GM21737 (cell line): ENCODE results near the gene JAKMIP3.

Experiments
- ATAC-seq: cut with Tn5 transposase; IDR thresholded peaks from one replicate; pipeline ENCODE4 v1.9.1; 2021; ENCODE audit warnings: mild to moderate bottlenecking, moderate library complexity; ENCODE audit not compliant: unreplicated experiment

The JAKMIP3 gene

DNA sequence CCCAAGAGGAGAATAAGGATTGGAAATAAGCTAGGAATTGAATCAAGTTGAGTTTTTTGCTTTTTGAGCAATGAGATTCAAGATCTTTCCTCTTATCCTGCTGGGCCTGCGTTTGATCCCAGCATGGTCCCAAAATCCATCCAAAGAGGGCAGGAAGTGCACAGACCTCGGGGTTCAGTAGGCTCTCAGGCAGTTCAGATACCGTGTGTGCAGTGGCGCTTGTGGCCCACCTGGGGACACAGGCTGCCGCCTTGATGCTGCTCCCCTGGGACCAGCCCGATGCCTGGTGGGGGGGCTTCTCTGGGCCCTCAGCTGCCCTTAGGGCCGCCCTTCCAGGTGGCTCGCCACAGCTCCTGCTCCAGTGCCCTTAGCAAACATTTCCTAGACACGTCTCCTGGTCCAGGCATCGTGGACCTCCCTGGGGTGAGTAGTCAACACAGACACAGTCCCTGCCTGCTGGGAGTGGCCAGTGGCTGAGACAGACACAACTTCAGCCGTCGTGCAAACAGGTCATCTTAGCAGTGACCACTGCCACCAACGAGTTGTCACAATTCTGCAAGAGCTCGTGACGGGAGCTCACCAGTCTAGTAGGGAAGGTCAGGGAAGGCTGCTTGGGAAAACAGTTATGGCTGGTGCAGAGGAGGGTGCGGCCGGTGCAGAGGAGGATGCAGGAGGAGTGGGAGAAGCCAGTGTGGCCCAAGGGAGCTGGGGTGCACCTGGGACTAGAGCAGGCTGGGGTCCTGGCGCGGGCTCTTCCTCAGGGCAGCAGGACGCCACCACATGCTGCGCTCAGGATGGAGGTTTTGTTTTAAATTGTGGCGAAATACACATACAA, 21.7 kb upstream of the JAKMIP3 start:
- no peak for ATAC-seq

- ATAC-seq, result no peak
These were observed 20.9 kb upstream of the JAKMIP3 start for GRCh38 chr10:132044803-132045202.

GRCh38 chr10:132045324-132045723, 20.4 kb upstream of the JAKMIP3 start:
- no peak for ATAC-seq

- no peak for ATAC-seq
These were observed 18.0 kb upstream of the JAKMIP3 start for GRCh38 chr10:132047575-132048293.

DNA sequence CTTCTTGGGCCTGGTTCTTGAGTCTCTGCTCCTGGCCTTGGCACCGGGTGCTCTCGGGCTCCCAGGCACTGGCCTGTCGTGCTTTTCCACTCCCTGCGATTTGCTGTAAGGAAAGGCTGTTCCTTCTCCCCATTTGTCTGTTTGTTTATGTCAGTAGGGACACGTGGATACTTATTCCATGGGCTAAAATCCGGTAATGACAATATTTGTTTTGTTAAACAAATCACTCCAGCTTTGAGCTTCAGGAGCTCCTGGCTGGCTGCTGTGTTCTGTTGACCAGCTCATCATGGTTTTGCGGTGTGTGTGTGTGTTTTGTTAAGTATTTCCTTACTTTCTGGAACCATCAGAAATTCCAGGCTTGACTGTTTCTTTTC, 17.5 kb upstream of the JAKMIP3 start:
- ATAC-seq, result no peak

- ATAC-seq, result no peak
These were observed 15.6 kb upstream of the JAKMIP3 start for GRCh38 chr10:132050191-132050590.

DNA sequence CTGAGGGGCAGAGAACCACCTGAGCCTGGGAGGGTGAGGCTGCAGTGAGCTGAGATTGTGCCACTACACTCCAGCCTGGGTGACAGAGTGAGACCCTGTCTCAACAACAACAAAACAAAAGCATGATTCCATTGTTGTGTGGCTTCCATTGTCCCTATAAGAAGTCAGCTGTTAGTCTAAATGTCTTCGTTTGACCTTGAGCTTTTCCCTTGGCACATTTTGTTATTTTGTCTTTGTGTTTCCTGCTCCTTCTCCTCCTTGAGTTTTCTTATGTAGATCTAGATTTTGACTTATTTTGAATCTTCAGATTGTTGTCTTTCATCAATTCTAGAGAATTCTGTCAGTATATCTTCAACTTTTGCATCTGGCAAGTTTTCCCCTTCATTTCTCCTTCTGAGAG, 13.6 kb upstream of the JAKMIP3 start:
- ATAC-seq, result no peak

- no peak for ATAC-seq
These were observed 11.2 kb upstream of the JAKMIP3 start for GRCh38 chr10:132054564-132054963.

DNA sequence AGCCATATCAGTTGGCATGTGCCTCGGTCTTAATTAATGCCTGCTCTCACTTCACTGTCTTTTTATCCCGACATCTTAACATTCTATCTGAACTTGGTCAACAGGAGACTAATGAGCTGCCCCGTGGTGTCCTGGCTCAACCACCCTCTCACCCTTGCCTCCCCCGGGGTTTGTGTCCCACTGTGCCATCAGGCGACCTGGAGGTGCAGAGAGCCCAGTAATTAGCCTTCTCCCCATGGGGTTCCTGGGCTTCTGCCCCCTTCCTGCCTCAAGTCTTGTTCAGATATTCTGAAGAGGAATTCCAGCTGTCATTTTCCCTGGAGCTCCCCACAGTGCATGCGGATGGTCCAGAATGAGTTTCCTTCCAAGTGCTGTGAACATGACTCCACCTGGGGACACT, 10.1 kb upstream of the JAKMIP3 start:
- ATAC-seq, result no peak

GRCh38 chr10:132056663-132057062, 9.1 kb upstream of the JAKMIP3 start:
- ATAC-seq, result no peak

GRCh38 chr10:132057191-132057681, 8.5 kb upstream of the JAKMIP3 start:
- ATAC-seq, result no peak

DNA sequence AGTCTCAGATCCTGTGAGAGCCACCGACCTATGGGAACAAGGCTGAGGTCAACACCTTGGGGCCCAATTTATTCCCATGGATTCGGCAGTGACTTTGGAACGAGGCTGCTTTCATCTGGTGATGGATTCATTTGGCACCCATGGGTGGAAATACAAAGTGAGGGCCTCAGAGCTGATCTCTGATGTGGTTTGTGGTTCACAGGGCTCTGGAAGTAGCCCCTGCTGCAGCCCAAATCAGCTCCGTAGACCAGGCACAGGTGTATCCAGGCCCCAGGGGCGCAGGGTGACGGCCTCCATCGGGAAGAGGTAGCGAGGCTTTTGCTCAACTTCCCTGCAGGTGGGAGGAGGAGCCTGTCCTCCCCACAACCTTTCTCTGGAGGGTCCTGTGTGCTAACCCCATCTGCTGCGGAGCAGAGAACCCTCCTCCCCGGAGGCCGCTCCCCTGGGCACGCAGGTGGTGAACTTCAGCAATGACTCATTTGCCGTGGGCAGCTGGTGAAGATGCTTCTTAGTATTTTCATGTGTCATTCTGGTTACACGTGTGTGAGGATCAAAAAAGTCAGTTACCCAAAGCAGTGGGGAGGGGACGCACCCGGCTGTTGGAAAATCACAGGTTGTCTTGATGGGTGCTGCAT, 7.5 kb upstream of the JAKMIP3 start:
- ATAC-seq, result no peak

DNA sequence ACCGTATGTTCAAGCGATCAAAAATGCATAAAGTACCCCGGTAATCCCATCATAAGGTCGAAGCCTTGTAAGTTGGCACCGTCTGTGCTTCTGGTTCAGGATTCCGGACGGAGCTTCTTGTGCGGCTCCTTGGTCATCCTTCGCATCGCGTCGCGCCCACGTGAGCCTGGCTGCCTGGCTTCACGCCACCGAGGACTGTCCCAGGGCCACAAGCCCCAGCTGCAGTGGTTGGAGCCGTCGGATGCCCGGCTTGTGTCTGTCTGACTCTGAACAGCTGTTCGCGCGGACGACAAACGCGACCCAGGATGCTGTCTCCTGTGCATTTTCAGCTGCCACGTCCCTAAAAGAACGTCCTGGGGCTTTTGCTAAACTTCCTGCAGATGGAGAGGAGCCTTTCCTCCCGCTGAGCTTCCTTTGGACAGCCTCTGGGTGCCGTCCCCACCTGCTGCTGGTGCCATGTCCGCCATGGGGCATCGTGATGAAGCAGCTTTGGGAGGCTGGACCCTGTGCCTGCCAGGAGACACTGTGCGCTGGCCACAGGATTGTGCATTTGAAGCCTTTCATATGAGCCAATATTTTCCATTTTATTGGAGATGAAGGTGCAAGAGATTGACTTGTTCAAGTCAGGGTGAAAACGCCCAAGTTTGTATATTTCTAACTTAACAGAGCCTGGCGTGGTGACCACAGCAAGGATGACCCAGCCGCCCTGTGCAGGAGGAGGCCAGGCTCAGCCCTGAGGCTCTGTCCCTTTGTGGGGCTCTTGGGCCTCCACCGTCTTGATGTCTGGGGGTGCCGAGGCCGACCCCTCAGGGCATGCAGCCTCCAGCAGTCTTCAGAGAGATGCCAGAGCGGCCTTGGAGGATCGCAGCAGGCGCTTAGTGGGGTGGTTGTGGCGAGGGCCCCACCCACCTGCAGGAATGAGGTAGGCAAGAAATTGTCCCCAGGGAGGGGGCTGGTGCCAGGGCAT, 6.7 kb upstream of the JAKMIP3 start:
- no peak for ATAC-seq

DNA sequence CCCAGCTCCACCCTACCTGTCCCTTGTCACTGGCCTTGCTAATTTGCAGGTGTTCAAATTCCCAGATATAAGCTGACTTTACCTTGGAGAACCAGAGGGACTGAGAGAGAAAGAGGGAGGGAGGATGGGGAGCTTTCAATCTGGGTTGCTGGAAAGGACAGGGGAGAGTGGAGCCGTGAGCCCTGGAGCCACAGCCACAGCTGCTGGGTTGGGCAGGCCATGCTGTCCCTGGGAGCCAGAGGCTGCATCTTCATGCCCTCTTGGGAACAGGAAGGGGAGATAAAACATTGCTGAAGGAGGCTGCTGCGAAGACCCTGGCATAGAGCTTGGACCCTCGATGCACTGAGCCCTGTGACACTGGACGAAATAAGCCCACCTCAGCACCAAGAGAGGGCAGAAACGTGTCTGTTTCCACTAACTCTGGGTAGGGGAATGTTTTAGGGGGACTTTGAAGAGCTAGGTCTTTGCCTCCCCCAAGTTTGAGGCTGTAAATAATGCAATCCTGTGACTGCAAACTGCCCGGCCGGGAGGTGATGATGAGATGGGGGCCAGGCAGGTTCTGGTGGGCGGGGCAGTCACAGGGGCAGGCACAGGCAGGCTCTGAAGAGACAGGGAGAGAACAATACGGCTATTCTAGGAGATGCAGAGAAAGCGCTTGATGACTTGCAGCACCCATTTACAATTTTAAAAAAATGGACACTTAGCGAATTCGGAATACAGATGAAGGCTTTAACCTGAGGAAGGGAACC, 5.8 kb upstream of the JAKMIP3 start:
- no peak for ATAC-seq

GRCh38 chr10:132061030-132061429, 4.7 kb upstream of the JAKMIP3 start:
- ATAC-seq, result no peak

DNA sequence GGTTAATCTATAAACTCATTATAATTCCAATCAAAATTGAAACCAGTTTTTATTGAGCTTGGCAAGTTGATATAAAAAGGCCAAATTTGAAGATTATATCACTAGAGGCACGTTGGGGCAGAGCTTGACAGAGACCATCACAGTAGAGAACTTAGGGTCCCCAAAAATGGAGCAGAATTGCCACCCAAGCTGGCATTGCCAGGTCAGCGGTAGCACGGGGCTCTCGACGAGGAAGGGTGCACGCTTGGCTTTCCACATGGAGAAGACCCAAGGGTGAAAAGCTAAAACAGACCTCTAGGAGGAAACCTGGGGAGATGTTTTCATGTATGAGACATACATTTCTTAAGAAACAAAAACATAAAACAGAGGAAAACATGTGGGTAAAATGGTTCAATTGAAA, 4.3 kb upstream of the JAKMIP3 start:
- ATAC-seq, result no peak

DNA sequence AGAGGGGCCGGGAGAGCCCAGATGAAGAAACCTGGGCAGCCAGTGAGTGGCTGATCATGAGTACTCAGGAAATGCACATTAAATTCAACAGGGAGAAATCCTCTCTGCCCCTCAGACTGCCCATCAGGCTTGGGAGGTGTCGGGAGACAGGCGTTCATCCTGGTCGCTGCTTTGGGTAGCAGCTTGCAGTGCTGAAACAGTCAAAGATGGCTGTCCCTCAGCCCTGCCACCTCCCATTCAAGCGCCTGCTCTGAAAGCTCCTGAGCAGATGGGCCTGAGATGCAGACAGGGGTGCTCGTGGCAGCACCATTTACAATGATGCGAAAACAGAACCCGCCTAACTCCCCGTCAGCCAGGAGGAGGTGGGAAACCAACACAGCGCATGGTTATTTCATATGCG, 3.6 kb upstream of the JAKMIP3 start:
- ATAC-seq, result no peak

GRCh38 chr10:132062641-132063390, 2.9 kb upstream of the JAKMIP3 start:
- no peak for ATAC-seq

DNA sequence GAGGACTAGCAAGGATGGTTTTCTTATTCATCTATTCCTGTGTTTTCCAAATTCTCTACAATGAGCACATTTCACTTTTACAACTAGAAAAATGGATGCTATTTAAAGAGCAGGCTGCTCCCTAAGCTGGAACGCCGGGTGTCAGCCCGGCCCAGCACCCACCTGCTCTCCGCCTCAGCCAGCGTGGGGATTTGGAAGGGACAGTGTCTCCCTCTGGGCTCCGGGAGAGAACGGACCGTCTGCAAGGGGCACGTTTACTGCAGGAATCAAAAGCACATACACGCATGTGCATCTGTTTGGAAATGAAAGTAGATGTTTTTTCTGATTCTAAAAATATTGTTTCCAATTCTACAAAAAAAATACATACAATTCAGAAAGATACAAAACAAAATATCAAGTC, 2.3 kb upstream of the JAKMIP3 start:
- ATAC-seq, result no peak
